Measurements from ENCODE around the gene RIN2.

- TF ChIP-seq POLR3G (IDR thresholded peaks at IDR 0.05; ENCODE audit: extremely low read depth, insufficient read length, insufficient replicate concordance) = no peak
- TF ChIP-seq, protein P1, sequence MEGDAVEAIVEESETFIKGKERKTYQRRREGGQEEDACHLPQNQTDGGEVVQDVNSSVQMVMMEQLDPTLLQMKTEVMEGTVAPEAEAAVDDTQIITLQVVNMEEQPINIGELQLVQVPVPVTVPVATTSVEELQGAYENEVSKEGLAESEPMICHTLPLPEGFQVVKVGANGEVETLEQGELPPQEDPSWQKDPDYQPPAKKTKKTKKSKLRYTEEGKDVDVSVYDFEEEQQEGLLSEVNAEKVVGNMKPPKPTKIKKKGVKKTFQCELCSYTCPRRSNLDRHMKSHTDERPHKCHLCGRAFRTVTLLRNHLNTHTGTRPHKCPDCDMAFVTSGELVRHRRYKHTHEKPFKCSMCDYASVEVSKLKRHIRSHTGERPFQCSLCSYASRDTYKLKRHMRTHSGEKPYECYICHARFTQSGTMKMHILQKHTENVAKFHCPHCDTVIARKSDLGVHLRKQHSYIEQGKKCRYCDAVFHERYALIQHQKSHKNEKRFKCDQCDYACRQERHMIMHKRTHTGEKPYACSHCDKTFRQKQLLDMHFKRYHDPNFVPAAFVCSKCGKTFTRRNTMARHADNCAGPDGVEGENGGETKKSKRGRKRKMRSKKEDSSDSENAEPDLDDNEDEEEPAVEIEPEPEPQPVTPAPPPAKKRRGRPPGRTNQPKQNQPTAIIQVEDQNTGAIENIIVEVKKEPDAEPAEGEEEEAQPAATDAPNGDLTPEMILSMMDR (IDR thresholded peaks at IDR 0.05 in 2 of 3, conservative IDR thresholded peaks at IDR 0.05 in 1 of 3; ENCODE audit: insufficient read depth in 2 of 3, low read depth in 1 of 3, low read length in 3 of 3) = no peak
- TF ChIP-seq GABPA (tag; conservative IDR thresholded peaks at IDR 0.05; ENCODE audit: low read depth) = no peak
- TF ChIP-seq EZH2 (IDR thresholded peaks at IDR 0.05; ENCODE audit: borderline replicate concordance, low read depth, low read length) = no peak
- no peak for TF ChIP-seq ZNF146 (CRISPR knock-in tag; IDR thresholded peaks at IDR 0.05; ENCODE audit: unreplicated experiment)
- TF ChIP-seq PCBP2 (IDR thresholded peaks at IDR 0.05; ENCODE audit: low read depth, low read length, poor library complexity, severe bottlenecking) = no peak
- no peak for TF ChIP-seq TAF1 (IDR thresholded peaks at IDR 0.05; ENCODE audit: control insufficient read depth, extremely low read depth, insufficient read depth, low read length, severe bottlenecking)
- TF ChIP-seq POLR2A (conservative IDR thresholded peaks at IDR 0.05) = no peak
- no peak for TF ChIP-seq MTA3 (IDR thresholded peaks at IDR 0.05; ENCODE audit: borderline replicate concordance)
- TF ChIP-seq IRF1 (CRISPR knock-in tag; IDR thresholded peaks at IDR 0.05; ENCODE audit: borderline replicate concordance) = no peak
- TF ChIP-seq GABPB2 (CRISPR knock-in tag; conservative IDR thresholded peaks at IDR 0.05) = no peak
- TF ChIP-seq HNRNPLL (IDR thresholded peaks at IDR 0.05; ENCODE audit: low read depth, low read length, poor library complexity, severe bottlenecking) = no peak
Observed at GRCh38 chr20:19734811-19735210, 23.2 kb upstream of the RIN2 start.
